NAMALWA (cell line): ENCODE measurements around the gene NAA40.
"Not testable (repeated sequence)": the region's sequence is repeated elsewhere in the genome, so short reads cannot be mapped to it uniquely, and the experiment has no call there.

Source experiments
- DNase-seq: peaks from one replicate; pipeline ENCODE4 v3.0.0-alpha.2; 2015; ENCODE audit warnings: low spot score

The NAA40 gene

GRCh38 chr11:63939397-63939891 is 642 bp downstream of the NAA40 start:
- peak; percentile 57 for DNase-seq

- peak; percentile 57 for DNase-seq
Measured at GRCh38 chr11:63940786-63941185, 2.0 kb downstream of the NAA40 start.

- DNase-seq, result no peak
Measured at GRCh38 chr11:63941901-63942300, 3.1 kb downstream of the NAA40 start.

- DNase-seq, result no peak
Measured at GRCh38 chr11:63942803-63943202, 4.0 kb downstream of the NAA40 start.

GRCh38 chr11:63944987-63945386 is 6.2 kb downstream of the NAA40 start:
- DNase-seq, result no peak

- DNase-seq, result peak; percentile 68
Measured at GRCh38 chr11:63945477-63946163, 6.8 kb downstream of the NAA40 start.

GRCh38 chr11:63951779-63952536 is 13.2 kb downstream of the NAA40 start:
- no peak for DNase-seq

GRCh38 chr11:63952570-63952969 is 13.8 kb downstream of the NAA40 start:
- no peak for DNase-seq

GRCh38 chr11:63958008-63958407 is 19.2 kb downstream of the NAA40 start:
- DNase-seq, result no peak

- DNase-seq, result no peak
Measured at GRCh38 chr11:63961608-63962412, 23.0 kb downstream of the NAA40 start.

- not testable (repeated sequence) for DNase-seq
Measured at GRCh38 chr11:63963895-63964294, 25.1 kb downstream of the NAA40 start.

- DNase-seq, result no peak
Measured at GRCh38 chr11:63966444-63966843, 27.6 kb downstream of the NAA40 start.

GRCh38 chr11:63969461-63969860 is 30.7 kb downstream of the NAA40 start:
- no peak for DNase-seq

- no peak for DNase-seq
Measured at GRCh38 chr11:63970902-63971301, 32.1 kb downstream of the NAA40 start.

GRCh38 chr11:63973912-63974258 is 35.1 kb downstream of the NAA40 start:
- not testable (repeated sequence) for DNase-seq

- DNase-seq, result peak; percentile 100
Measured at GRCh38 chr11:63974259-63975143, 35.7 kb downstream of the NAA40 start, which contains the start of gene COX8A. Gene COX8A (plus strand): TSS chr11:63974620. CDS start chr11:63974681, 61 bp downstream.

GRCh38 chr11:63978551-63979239 is 39.9 kb downstream of the NAA40 start:
- no peak for DNase-seq

GRCh38 chr11:63979426-63979825 is 40.6 kb downstream of the NAA40 start:
- no peak for DNase-seq

GRCh38 chr11:63985812-63986155 is 47.0 kb downstream of the NAA40 start:
- DNase-seq, result peak; percentile 75

- peak; percentile 89 for DNase-seq
Measured at GRCh38 chr11:63986156-63986931, 47.5 kb downstream of the NAA40 start, which contains the start of gene OTUB1. Gene OTUB1 (plus strand): TSS chr11:63986438. CDS start chr11:63986457, 19 bp downstream.
